Breast epithelium (tissue), 3 donors: ENCODE results near the gene RINT1.

Experiments
- POLR2A ChIP-seq: fragments of 450-650 bp; IDR thresholded peaks from one replicate; pipeline ENCODE4 v1.6.1; 2016; ENCODE audit warnings: antibody characterized with exemption, mild to moderate bottlenecking, moderate library complexity
- POLR2AphosphoS5 ChIP-seq, 3 donors: sonication (generic); formaldehyde crosslinking; IDR thresholded peaks; one replicate each; pipeline ENCODE4 v1.6.1; 2017; ENCODE audit warnings: antibody characterized with exemption in 3 of 3
- TF ChIP-seq, protein P1 (sequence below), 3 donors: fragments of 450-650 bp; IDR thresholded peaks; one replicate each; pipeline ENCODE4 v1.5.1; 2016 to 2017; ENCODE audit warnings: antibody characterized with exemption in 3 of 3, mild to moderate bottlenecking in 3 of 3, moderate library complexity in 3 of 3

DNA sequence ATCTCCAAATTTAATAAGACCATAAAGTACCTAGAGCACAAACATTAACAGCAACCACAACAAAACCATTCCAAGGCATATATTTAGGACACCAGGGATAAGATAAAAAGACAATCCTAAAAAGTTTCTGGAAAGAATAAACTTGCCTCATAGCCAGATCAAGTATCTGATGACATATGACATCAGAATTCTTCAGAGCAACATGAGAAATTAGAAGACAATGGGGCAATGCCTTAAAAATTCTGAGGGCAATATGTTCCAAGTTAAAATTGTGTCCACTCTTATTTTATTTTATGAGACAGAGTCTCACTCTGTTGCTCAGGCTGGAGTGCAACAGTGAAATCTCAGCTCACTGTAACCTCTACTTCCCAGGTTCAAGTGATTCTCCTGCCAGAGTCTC lies 46.5 kb downstream of the RINT1 start:
- TF ChIP-seq POLR2AphosphoS5 (IDR thresholded peaks at IDR 0.05) (no peak), POLR2A (no peak)
- TF ChIP-seq, protein P1, sequence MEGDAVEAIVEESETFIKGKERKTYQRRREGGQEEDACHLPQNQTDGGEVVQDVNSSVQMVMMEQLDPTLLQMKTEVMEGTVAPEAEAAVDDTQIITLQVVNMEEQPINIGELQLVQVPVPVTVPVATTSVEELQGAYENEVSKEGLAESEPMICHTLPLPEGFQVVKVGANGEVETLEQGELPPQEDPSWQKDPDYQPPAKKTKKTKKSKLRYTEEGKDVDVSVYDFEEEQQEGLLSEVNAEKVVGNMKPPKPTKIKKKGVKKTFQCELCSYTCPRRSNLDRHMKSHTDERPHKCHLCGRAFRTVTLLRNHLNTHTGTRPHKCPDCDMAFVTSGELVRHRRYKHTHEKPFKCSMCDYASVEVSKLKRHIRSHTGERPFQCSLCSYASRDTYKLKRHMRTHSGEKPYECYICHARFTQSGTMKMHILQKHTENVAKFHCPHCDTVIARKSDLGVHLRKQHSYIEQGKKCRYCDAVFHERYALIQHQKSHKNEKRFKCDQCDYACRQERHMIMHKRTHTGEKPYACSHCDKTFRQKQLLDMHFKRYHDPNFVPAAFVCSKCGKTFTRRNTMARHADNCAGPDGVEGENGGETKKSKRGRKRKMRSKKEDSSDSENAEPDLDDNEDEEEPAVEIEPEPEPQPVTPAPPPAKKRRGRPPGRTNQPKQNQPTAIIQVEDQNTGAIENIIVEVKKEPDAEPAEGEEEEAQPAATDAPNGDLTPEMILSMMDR (IDR thresholded peaks at IDR 0.05): no peak
